CD4-positive, alpha-beta memory T cell (primary cell): ENCODE results near the gene RORC. TPM values are rescaled to one million over a fixed set of nuclear protein-coding genes. Genes with fewer than 3 reads are reported as not detected.

Source experiments
- CTCF ChIA-PET: fragments of 350-600 bp; sonication (Branson Sonifier 250); formaldehyde crosslinking; loops from one replicate; lab custom pipeline; 2021; ENCODE audit warnings: inconsistent platforms; ENCODE audit not compliant: partially characterized antibody; lab: Charles Lee
- POLR2A ChIA-PET: fragments of 350-600 bp; sonication (Branson Sonifier 250); formaldehyde crosslinking; loops from one replicate; lab custom pipeline; 2021; ENCODE audit not compliant: partially characterized antibody; lab: Charles Lee
- DNase-seq, 5 donors: peaks; one replicate each; pipeline versions ENCODE4 v3.0.0 to v3.0.0-alpha.2; 2020 to 2022; ENCODE audit warnings: mixed read lengths in 1 of 5
- H3K27ac ChIP-seq: one replicate; pipeline ENCODE4 v1.7.0; 2013; ENCODE audit warnings: low read depth, low read length
- H3K27me3 ChIP-seq: 2 replicates; pipeline ENCODE4 v1.7.0; 2013; ENCODE audit warnings: mild to moderate bottlenecking, low read length, moderate library complexity; ENCODE audit not compliant: insufficient read depth
- H3K36me3 ChIP-seq: 2 replicates; pipeline ENCODE4 v1.7.0; 2013; ENCODE audit warnings: mild to moderate bottlenecking, low read length, moderate library complexity; ENCODE audit not compliant: insufficient read depth
- H3K4me1 ChIP-seq: 2 replicates; pipeline ENCODE4 v1.7.0; 2013; ENCODE audit warnings: mild to moderate bottlenecking, low read length, moderate library complexity; ENCODE audit not compliant: insufficient read depth
- H3K4me3 ChIP-seq, 2 donors: one replicate each; pipeline ENCODE4 v1.7.0; 2013; ENCODE audit warnings: low read length in 2 of 2, mild to moderate bottlenecking in 1 of 2
- H3K9me3 ChIP-seq, 2 donors: one replicate each; pipeline ENCODE4 v1.7.0; 2013; ENCODE audit warnings: low read length in 2 of 2, control low read depth in 1 of 2; ENCODE audit not compliant: control insufficient read depth in 1 of 2
- H3K27ac Mint-ChIP-seq, 7 donors: one replicate each; pipeline ENCODE4 v1.8.0; 2020 to 2021; ENCODE audit warnings: mixed read lengths in 7 of 7, mild to moderate bottlenecking in 6 of 7, inconsistent platforms in 3 of 7, moderate library complexity in 3 of 7
- H3K27me3 Mint-ChIP-seq, 2 donors: one replicate each; pipeline ENCODE4 v1.8.0; 2020 to 2021; ENCODE audit warnings: mixed read lengths in 2 of 2
- H3K36me3 Mint-ChIP-seq, 2 donors: one replicate each; pipeline ENCODE4 v1.8.0; 2020 to 2021; ENCODE audit warnings: mixed read lengths in 2 of 2, inconsistent platforms in 1 of 2, mild to moderate bottlenecking in 1 of 2
- H3K4me1 Mint-ChIP-seq, 4 donors: one replicate each; pipeline ENCODE4 v1.8.0; 2020 to 2021; ENCODE audit warnings: mixed read lengths in 4 of 4, mild to moderate bottlenecking in 1 of 4
- H3K4me3 Mint-ChIP-seq, 8 donors: one replicate each; pipeline ENCODE4 v1.8.0; 2020 to 2021; ENCODE audit warnings: mixed read lengths in 8 of 8, mild to moderate bottlenecking in 7 of 8, moderate library complexity in 6 of 8, inconsistent platforms in 3 of 8
- H3K9me3 Mint-ChIP-seq, 8 donors: one replicate each; pipeline ENCODE4 v1.8.0; 2020 to 2021; ENCODE audit warnings: mixed read lengths in 8 of 8, mild to moderate bottlenecking in 5 of 8, inconsistent platforms in 3 of 8, moderate library complexity in 1 of 8
- intact Hi-C: fragments of 100-400 bp; cut with micrococcal nuclease; formaldehyde crosslinking; loops from one replicate; pipeline ENCODE4 v1.15.1; 2023
- polyA plus RNA-seq, 2 donors: library from polyadenylated mRNA; unstranded; fragments of 300-500 nt; fragmentation: Illumina TruSeq; gene quantifications; one replicate each; pipeline ENCODE4 v1.2.3, GENCODE V29; 2021
- total RNA-seq, 2 experiments: library from RNA; stranded (reverse); gene quantifications; one replicate each; pipeline ENCODE4 v1.2.3, GENCODE V29; 2021

The RORC gene
- total and polyA plus RNA-seq, 4 experiments from 2014 or later = 10.0 to 43.1 (median 13.0) TPM

DNA sequence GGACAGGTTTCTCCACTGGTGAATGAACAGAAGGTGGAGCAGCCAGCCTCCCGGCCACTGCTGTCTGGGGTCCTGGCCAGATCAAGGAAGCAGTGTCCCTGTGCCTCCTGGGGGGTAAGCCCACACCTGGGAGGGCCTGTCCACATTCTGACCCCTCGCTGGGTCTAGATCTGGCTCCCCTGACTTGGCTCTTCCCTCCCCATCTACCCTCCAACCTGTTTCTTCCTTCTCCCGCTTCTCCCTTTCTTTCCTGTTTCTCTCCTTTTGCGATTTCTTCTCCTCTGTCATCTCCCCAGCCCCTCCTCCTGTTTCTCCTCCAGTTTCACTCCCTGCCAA, 378 bp downstream of the RORC start:
- Histone ChIP-seq H3K27ac (peak overlapping the region; percentile 62), H3K27me3 (no peaks in the 10 kb centered on the region), H3K4me1 (peaks cover 100% of the 10 kb centered on the region), H3K4me3 (peak overlapping the region in 1 of 2 donors; percentile 36), H3K9me3 (no peaks in the 10 kb centered on the region), H3K36me3 (no peaks in the 10 kb centered on the region)
- CTCF ChIA-PET = interaction anchor here (1.0 to 4.1 kb wide), 7 partner anchors 9 to 234 kb away, joined by 3 to 26 read pairs (median 8); partner anchors contain the start of genes C2CD4D and MRPL9
- POLR2A ChIA-PET = interaction anchor here (0.8 to 12.4 kb wide), 6 partner anchors 8 to 773 kb away, joined by 3 to 233 read pairs (median 26); partner anchors contain the start of genes C2CD4D, MRPL9 and TDRKH
- H3K27ac Mint-ChIP-seq = peak overlapping the region; percentile 88 to 95 (median 93)
- no peaks in the 10 kb centered on the region for H3K36me3 Mint-ChIP-seq
- peaks cover 59 to 99% (median 81%) of the 10 kb centered on the region in 4 donors for H3K4me1 Mint-ChIP-seq
- no peak for DNase-seq
- peak overlapping the region; percentile 74 to 87 (median 81) for H3K4me3 Mint-ChIP-seq
- intact Hi-C loops = no loop called here
- peaks cover 0 to 3% (median 0%) of the 10 kb centered on the region in 8 donors for H3K9me3 Mint-ChIP-seq
- no peaks in the 10 kb centered on the region for H3K27me3 Mint-ChIP-seq

DNA sequence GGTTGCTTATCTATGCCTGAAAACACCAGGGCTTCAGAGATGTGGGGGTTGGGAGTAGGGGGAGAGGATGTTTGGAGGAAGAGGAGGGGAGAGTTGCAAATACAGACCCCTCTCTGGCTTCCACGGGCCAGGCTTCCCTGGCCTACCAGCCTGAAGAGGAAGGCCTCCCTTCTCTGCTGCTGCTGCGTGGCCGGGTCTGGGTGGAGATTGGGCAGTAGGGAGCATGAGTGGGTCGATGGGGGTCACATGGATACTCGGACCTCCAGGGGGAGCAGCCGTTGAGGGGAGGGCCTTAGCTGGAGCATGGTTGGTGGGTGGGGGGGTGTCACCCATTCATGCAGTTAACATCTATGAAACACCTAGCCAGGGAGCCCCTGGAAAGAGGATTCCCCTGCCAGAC, 1.5 kb downstream of the RORC start:
- Mint-ChIP-seq H3K4me1 (peaks cover 56 to 98% (median 80%) of the 10 kb centered on the region in 4 donors), H3K27me3 (no peaks in the 10 kb centered on the region), H3K36me3 (peaks cover 0 to 6% of the 10 kb centered on the region in 2 donors), H3K4me3 (peak overlapping the region in 7 of 8 donors; percentile 74 to 94 (median 77)), H3K9me3 (peaks cover 0 to 3% (median 0%) of the 10 kb centered on the region in 8 donors), H3K27ac (peak overlapping the region; percentile 88 to 96 (median 93))
- ChIA-PET POLR2A (interaction anchor here (0.8 to 12.4 kb wide), 6 partner anchors 9 to 68 kb away, joined by 3 to 233 read pairs (median 26); partner anchors contain the start of genes C2CD4D, MRPL9 and TDRKH), CTCF (interaction anchor here (0.7 to 4.1 kb wide), 11 partner anchors 10 to 236 kb away, joined by 3 to 26 read pairs (median 3); partner anchors contain the start of genes C2CD4D and MRPL9)
- no peak overlapping the region for H3K4me3 ChIP-seq
- peaks cover 98% of the 10 kb centered on the region for H3K4me1 ChIP-seq
- no peaks in the 10 kb centered on the region for H3K27me3 ChIP-seq
- H3K27ac ChIP-seq = peak overlapping the region; percentile 62
- intact Hi-C loops = no loop called here
- no peaks in the 10 kb centered on the region for H3K36me3 ChIP-seq
- no peaks in the 10 kb centered on the region for H3K9me3 ChIP-seq
- DNase-seq = no peak

DNA sequence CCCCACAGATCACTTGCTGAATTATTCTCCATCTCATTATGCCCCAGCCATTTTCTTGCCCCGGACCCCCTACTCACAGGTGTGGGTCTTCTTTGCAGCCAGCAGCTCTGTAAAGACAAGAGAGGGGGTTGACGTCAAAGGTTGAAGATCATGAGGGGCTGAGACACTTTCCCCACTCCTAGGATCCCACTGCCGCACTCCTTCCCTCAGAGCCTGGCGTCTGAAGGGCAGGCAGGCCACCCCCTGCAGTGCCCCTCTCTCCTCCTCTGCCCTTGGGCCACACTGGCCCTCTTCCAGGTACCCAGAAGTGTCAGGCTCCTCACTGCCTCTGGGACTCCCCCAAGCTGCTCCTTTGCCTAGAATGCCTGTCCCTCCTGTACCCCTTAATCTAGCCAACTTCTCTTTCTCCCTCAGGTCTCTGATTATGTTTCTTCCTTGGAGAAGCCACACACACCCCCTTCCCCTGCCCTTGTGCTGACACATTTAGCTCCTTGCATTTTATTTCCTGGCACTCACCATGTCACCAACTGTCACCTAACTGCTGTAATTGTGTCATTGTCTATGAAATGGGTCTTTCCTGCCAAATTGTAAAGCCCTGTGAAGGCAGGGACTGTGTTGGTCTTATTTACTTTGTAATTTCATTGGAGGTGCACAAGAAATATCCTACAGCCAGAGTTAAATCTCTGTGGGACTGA, 2.1 kb downstream of the RORC start:
- CTCF ChIA-PET = interaction anchor here (0.7 to 4.1 kb wide), 5 partner anchors 9 to 206 kb away, joined by 3 to 26 read pairs (median 8); partner anchors contain the start of genes C2CD4D and MRPL9

DNA sequence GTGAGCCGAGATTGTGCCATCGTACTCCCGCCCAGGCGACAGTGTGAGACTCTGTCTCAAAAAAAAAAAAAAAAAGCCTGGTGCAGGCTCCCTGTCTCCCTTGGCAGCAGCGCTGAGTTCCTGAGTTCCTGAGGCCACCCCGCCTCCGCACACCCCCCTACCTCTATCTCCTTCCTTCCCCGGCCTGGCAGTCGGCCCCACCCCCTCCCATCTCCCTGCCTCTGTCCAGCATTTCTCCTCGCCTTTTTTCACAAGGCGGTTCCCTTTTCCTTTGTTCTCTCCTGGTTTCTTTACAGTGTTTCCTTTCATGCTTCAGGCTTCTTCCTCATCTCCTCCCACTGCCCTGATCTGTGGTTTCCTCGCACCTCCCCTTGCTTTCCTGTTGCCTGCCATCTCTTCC, 2.7 kb downstream of the RORC start:
- Histone ChIP-seq H3K4me1 (peaks cover 90% of the 10 kb centered on the region), H3K9me3 (no peaks in the 10 kb centered on the region), H3K36me3 (no peaks in the 10 kb centered on the region), H3K27me3 (no peaks in the 10 kb centered on the region), H3K4me3 (no peak overlapping the region), H3K27ac (peak overlapping the region; percentile 62)
- Mint-ChIP-seq H3K9me3 (peaks cover 0 to 3% (median 0%) of the 10 kb centered on the region in 8 donors), H3K27ac (peak overlapping the region; percentile 88 to 96 (median 93)), H3K36me3 (peaks cover 0 to 6% of the 10 kb centered on the region in 2 donors), H3K4me1 (peaks cover 54 to 98% (median 73%) of the 10 kb centered on the region in 4 donors), H3K4me3 (peak overlapping the region; percentile 60 to 94 (median 76)), H3K27me3 (no peaks in the 10 kb centered on the region)
- POLR2A ChIA-PET = interaction anchor here (1.6 to 12.4 kb wide), 5 partner anchors 10 to 66 kb away, joined by 4 to 233 read pairs (median 33); partner anchors contain the start of genes C2CD4D, MRPL9 and TDRKH
- CTCF ChIA-PET = interaction anchor here (0.7 to 4.1 kb wide), 11 partner anchors 7 to 672 kb away, joined by 3 to 26 read pairs (median 4); partner anchors contain the start of genes C2CD4D and TNFAIP8L2
- no peak for DNase-seq
- intact Hi-C loops = no loop called here

More for the DNA sequence above, 2.1 kb downstream of the RORC start:
- H3K27me3 ChIP-seq = no peaks in the 10 kb centered on the region
- peak overlapping the region; percentile 62 for H3K27ac ChIP-seq
- POLR2A ChIA-PET = interaction anchor here (1.1 to 12.4 kb wide), 6 partner anchors 10 to 66 kb away, joined by 3 to 233 read pairs (median 26); partner anchors contain the start of genes C2CD4D, MRPL9 and TDRKH
- H3K36me3 Mint-ChIP-seq = peaks cover 0 to 6% of the 10 kb centered on the region in 2 donors
- DNase-seq = no peak
- no peaks in the 10 kb centered on the region for H3K36me3 ChIP-seq
- no peaks in the 10 kb centered on the region for H3K27me3 Mint-ChIP-seq
- H3K9me3 ChIP-seq = no peaks in the 10 kb centered on the region
- peak overlapping the region; percentile 60 to 94 (median 76) for H3K4me3 Mint-ChIP-seq
- peak overlapping the region; percentile 88 to 96 (median 93) for H3K27ac Mint-ChIP-seq
- H3K9me3 Mint-ChIP-seq = peaks cover 0 to 3% (median 0%) of the 10 kb centered on the region in 8 donors
- intact Hi-C loops = no loop called here
- peaks cover 57 to 98% (median 77%) of the 10 kb centered on the region in 4 donors for H3K4me1 Mint-ChIP-seq
- H3K4me3 ChIP-seq = no peak overlapping the region
- peaks cover 93% of the 10 kb centered on the region for H3K4me1 ChIP-seq

DNA sequence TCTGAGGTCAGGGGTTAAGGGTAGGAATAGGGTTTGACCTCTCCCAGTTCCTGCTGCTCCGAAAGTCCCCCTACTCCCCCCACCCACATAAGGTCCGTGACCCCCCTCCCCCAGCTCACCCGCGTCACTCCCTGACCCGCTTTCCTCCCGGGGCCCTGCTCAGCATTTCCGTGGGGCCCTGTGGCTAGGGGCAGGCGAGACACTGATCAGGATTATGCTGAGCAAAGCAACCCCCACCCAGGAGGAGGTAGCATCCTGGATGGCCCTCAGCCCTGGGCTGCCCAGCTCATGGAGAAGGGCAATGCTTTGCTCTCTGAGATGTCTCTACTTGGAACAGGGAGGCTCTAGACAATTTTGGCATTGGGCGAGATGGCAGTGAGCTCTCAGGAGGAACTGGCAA, 3.7 kb downstream of the RORC start:
- Mint-ChIP-seq H3K4me3 (peak overlapping the region; percentile 67 to 94 (median 76)), H3K27me3 (no peaks in the 10 kb centered on the region), H3K36me3 (peaks cover 0 to 6% of the 10 kb centered on the region in 2 donors), H3K27ac (peak overlapping the region; percentile 88 to 96 (median 93)), H3K9me3 (peaks cover 0 to 3% (median 0%) of the 10 kb centered on the region in 8 donors), H3K4me1 (peaks cover 49 to 95% (median 66%) of the 10 kb centered on the region in 4 donors)
- ChIA-PET CTCF (interaction anchor here (0.7 to 4.1 kb wide), 12 partner anchors 9 to 671 kb away, joined by 3 to 26 read pairs (median 4); partner anchors contain the start of gene TNFAIP8L2), POLR2A (interaction anchor here (0.6 to 12.4 kb wide), 6 partner anchors 10 to 65 kb away, joined by 3 to 233 read pairs (median 18); partner anchors contain the start of genes C2CD4D, MRPL9 and TDRKH)
- DNase-seq = peak in 1 of 5 donors; percentile 66
- Histone ChIP-seq H3K9me3 (no peaks in the 10 kb centered on the region), H3K27me3 (no peaks in the 10 kb centered on the region), H3K27ac (peak overlapping the region; percentile 62), H3K4me1 (peaks cover 88% of the 10 kb centered on the region), H3K4me3 (peak overlapping the region; percentile 46 to 52), H3K36me3 (no peaks in the 10 kb centered on the region)
- intact Hi-C loops = no loop called here

DNA sequence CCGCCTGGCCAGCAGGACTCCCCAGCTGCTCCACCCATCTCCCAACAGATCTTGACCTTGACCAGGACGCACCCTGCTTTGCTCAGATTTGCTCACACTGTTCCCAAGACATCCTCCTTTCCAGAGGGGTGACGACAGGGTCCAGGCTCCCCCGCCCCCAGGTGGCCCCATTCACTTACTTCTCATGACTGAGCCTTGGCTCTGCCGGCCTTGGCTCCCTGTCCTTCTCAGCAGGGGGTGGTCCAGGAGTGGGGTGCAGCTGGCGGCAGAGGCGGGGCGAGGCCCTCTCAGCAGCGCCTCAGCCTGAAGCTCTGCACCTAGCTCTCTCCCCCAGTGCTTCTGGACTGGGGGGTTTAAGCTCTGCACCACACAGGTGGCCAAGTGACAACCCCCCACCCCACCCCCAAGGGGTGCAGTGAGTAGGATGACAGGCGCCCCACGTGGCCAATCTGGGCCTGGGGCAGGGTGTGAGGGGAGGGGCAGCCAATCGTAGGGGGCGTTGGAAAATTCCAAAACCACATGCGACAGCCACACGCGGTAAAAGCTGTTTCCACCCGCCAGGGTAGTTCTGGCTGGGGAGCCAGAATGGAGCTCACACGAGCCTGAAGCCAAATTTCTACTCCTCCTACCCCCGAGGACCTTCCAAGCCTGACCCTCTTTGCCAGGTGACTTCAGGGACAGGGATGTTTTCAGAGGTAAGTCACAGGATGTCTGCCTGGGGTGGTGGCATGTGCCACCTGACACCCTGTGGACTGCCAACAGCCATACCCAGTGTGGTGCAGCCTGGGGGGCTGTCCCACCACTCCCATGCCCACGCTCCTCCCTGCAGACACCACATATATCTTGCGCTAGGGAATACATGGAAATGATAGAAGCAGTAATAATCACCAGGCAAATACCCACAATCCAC, 5.6 kb downstream of the RORC start:
- no peaks in the 10 kb centered on the region for H3K27me3 Mint-ChIP-seq
- peak overlapping the region; percentile 58 for H3K27ac ChIP-seq
- H3K9me3 ChIP-seq = no peaks in the 10 kb centered on the region
- peaks cover 47 to 95% (median 65%) of the 10 kb centered on the region in 4 donors for H3K4me1 Mint-ChIP-seq
- POLR2A ChIA-PET = interaction anchor here (1.0 to 12.5 kb wide), 5 partner anchors 8 to 79 kb away, joined by 3 to 233 read pairs (median 39); partner anchors contain the start of genes C2CD4D, MRPL9 and TDRKH
- intact Hi-C loops = no loop called here
- no peaks in the 10 kb centered on the region for H3K27me3 ChIP-seq
- CTCF ChIA-PET = interaction anchor here (0.6 to 3.0 kb wide), 6 partner anchors 9 to 91 kb away, joined by 3 to 13 read pairs (median 4); no protein-coding TSS in a partner anchor
- H3K27ac Mint-ChIP-seq = peak overlapping the region; percentile 89 to 96 (median 94)
- peak in 3 of 5 donors; percentile 37 to 69 (median 37) for DNase-seq
- peaks cover 81% of the 10 kb centered on the region for H3K4me1 ChIP-seq
- peaks cover 0 to 6% of the 10 kb centered on the region in 2 donors for H3K36me3 Mint-ChIP-seq
- peak overlapping the region; percentile 71 to 90 (median 87) for H3K4me3 Mint-ChIP-seq
- peaks cover 0 to 3% (median 0%) of the 10 kb centered on the region in 8 donors for H3K9me3 Mint-ChIP-seq
- peak overlapping the region; percentile 20 to 29 for H3K4me3 ChIP-seq
- H3K36me3 ChIP-seq = no peaks in the 10 kb centered on the region
